Mesenchymal stem cell (in vitro differentiated cells and primary cell): ENCODE data around the gene RPTOR.
A peak's percentile ranks its signal among the peaks of the same experiment; 100 is the strongest.

Experiments
- DNase-seq: peaks from one replicate; pipeline ENCODE4 v3.0.0-alpha.2; 2013
- H2AFZ ChIP-seq: one replicate; pipeline ENCODE4 v1.6.1; 2013; ENCODE audit warnings: low read depth, mild to moderate bottlenecking, control low read depth, inconsistent platforms, low read length, moderate library complexity
- H2AK5ac ChIP-seq: 2 replicates; pipeline ENCODE4 v1.6.1; 2013; ENCODE audit warnings: low read length, moderate library complexity, mild to moderate bottlenecking, inconsistent platforms; ENCODE audit not compliant: severe bottlenecking
- H2BK120ac ChIP-seq: one replicate; pipeline ENCODE4 v1.6.1; 2013; ENCODE audit warnings: low read depth, mild to moderate bottlenecking, inconsistent platforms, low read length, moderate library complexity
- H2BK12ac ChIP-seq, 2 experiments: one replicate each; pipeline ENCODE4 v1.6.1; 2013; ENCODE audit warnings: inconsistent platforms in 2 of 2, low read length in 2 of 2, mild to moderate bottlenecking in 2 of 2, moderate library complexity in 2 of 2, control low read depth in 1 of 2
- H2BK15ac ChIP-seq: one replicate; pipeline ENCODE4 v1.6.1; 2013; ENCODE audit warnings: mild to moderate bottlenecking, low read depth, inconsistent platforms; ENCODE audit not compliant: poor library complexity, severe bottlenecking
- H2BK5ac ChIP-seq: 2 replicates; pipeline ENCODE4 v1.6.1; 2013; ENCODE audit warnings: low read depth, mild to moderate bottlenecking, low read length, control low read depth, inconsistent platforms; ENCODE audit not compliant: poor library complexity, severe bottlenecking
- H3K14ac ChIP-seq, 2 experiments: one replicate each; pipeline ENCODE4 v1.6.1; 2013; ENCODE audit warnings: inconsistent platforms in 2 of 2, low read length in 2 of 2, control low read depth in 1 of 2, mild to moderate bottlenecking in 1 of 2, moderate library complexity in 1 of 2
- H3K18ac ChIP-seq, 2 experiments: one replicate each; pipeline ENCODE4 v1.6.1; 2013; ENCODE audit warnings: inconsistent platforms in 2 of 2, low read length in 2 of 2, control low read depth in 1 of 2, low read depth in 1 of 2, mild to moderate bottlenecking in 1 of 2
- H3K23ac ChIP-seq, 2 experiments: one replicate each; pipeline ENCODE4 v1.6.1; 2013; ENCODE audit warnings: inconsistent platforms in 2 of 2, low read length in 2 of 2, mild to moderate bottlenecking in 2 of 2, moderate library complexity in 2 of 2, control low read depth in 1 of 2
- H3K27ac ChIP-seq: 2 replicates; pipeline ENCODE4 v1.5.1; 2013; ENCODE audit warnings: mild to moderate bottlenecking, moderate library complexity, low read length, control low read depth, inconsistent platforms; ENCODE audit not compliant: poor library complexity, severe bottlenecking
- H3K27me3 ChIP-seq, 2 experiments: 2 replicates each; pipeline versions ENCODE4 v1.6.1 to v1.7.0; 2013; ENCODE audit warnings: low read length in 2 of 2, mild to moderate bottlenecking in 2 of 2, moderate library complexity in 2 of 2, control low read depth in 1 of 2, inconsistent platforms in 1 of 2; ENCODE audit not compliant: control insufficient read depth in 1 of 2, insufficient read depth in 1 of 2
- H3K36me3 ChIP-seq, 2 experiments: 2 replicates each; pipeline versions ENCODE4 v1.6.1 to v1.7.0; 2013; ENCODE audit warnings: low read length in 2 of 2, control low read depth in 1 of 2, inconsistent platforms in 1 of 2, low read depth in 1 of 2, mild to moderate bottlenecking in 1 of 2; ENCODE audit not compliant: insufficient read depth in 2 of 2, control insufficient read depth in 1 of 2
- H3K4ac ChIP-seq, 2 experiments: one replicate each; pipeline ENCODE4 v1.6.1; 2013; ENCODE audit warnings: inconsistent platforms in 2 of 2, low read length in 2 of 2, mild to moderate bottlenecking in 2 of 2, moderate library complexity in 2 of 2, control low read depth in 1 of 2, low read depth in 1 of 2
- H3K4me1 ChIP-seq: 2 replicates; pipeline ENCODE4 v1.6.1; 2013; ENCODE audit warnings: low read depth, low read length, control low read depth; ENCODE audit not compliant: control insufficient read depth, insufficient read depth
- H3K4me2 ChIP-seq: 2 replicates; pipeline ENCODE4 v1.6.1; 2013; ENCODE audit warnings: low read length, mild to moderate bottlenecking, inconsistent platforms; ENCODE audit not compliant: poor library complexity, severe bottlenecking
- H3K4me3 ChIP-seq, 2 experiments: 2 replicates each; pipeline versions ENCODE4 v1.5.1 to v1.7.0; 2013; ENCODE audit warnings: low read length in 2 of 2, mild to moderate bottlenecking in 2 of 2, control low read depth in 1 of 2, low read depth in 1 of 2; ENCODE audit not compliant: insufficient read depth in 1 of 2
- H3K79me1 ChIP-seq: replicated peaks from 2 replicates; pipeline ENCODE4 v1.6.1; 2013; ENCODE audit warnings: mild to moderate bottlenecking, control low read depth, low read length, inconsistent platforms; ENCODE audit not compliant: poor library complexity, severe bottlenecking
- H3K9ac ChIP-seq: 2 replicates; pipeline ENCODE4 v1.7.0; 2013; ENCODE audit warnings: mild to moderate bottlenecking, low read length, moderate library complexity
- H3K9me3 ChIP-seq: 2 replicates; pipeline ENCODE4 v1.7.0; 2013; ENCODE audit warnings: mild to moderate bottlenecking, low read length; ENCODE audit not compliant: control insufficient read depth
- H4K8ac ChIP-seq: one replicate; pipeline ENCODE4 v1.6.1; 2013; ENCODE audit warnings: inconsistent platforms, mild to moderate bottlenecking, low read length, moderate library complexity
- H4K91ac ChIP-seq: one replicate; pipeline ENCODE4 v1.6.1; 2013; ENCODE audit warnings: mild to moderate bottlenecking, low read length, inconsistent platforms
- WGBS: methylation state at CpG from one replicate; pipeline ENCODE4 v1.1.7; 2013; ENCODE audit warnings: mixed read lengths; 5-methylcytosine and 5-hydroxymethylcytosine counted together

RPTOR gene

DNA sequence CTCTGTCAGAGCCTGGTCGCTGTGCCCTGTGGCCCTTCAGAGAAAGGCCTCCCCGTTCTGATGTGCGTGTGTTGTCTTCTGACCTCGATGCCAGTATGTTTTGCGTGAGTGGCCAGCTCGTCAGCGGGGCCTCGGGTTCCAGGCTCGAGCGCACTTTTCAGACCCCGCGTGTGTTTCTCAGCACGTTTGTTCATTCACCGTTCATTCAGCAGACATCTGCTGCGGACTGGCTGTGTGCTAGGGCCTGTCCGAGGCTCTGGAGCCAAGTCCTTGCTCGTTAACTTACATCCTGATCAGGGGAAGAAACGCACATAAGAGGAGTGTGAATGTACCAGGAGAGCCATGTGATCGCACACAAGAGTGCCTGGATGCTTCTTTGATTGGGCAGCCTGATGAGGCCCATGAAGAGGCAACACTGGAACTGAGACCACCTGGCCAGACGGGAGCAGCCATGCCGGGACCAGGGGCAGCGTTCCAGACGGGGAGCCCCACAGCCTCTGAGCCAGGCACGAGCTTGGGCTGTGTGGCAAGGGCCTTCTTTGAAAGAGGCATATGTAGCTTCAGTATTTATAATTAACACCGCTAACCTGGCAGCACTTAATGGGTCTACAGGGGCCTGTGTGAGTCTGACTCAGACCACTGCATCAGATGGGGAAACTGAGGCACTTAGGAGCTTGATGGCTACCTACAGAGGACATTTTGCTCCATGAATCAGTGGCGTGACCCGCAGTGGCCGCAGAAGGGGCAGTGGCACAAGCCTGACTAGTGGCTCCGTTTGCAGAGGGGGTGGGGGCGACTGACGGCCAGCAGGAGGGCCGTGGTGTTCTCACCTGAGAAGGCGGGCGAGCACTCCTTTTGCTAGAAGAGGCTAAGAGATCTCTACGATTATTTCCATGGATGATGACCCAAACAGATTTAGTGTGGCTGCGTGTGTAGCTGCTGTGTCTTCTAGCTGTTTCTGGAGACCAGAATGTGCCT lies 259.1 kb downstream of the RPTOR start:
- Histone ChIP-seq H3K27me3 (no peaks in the 10 kb centered on the region), H3K79me1 (peaks cover 24% of the 10 kb centered on the region), H4K91ac (no peak overlapping the region), H3K4me3 (no peak overlapping the region), H3K27ac (no peak overlapping the region), H3K36me3 (peaks cover 3 to 30% of the 10 kb centered on the region in 2 experiments), H3K18ac (no peak overlapping the region), H2BK15ac (no peak overlapping the region), H2AK5ac (no peak overlapping the region), H3K4me2 (no peak overlapping the region), H4K8ac (no peak overlapping the region), H2AFZ (no peak overlapping the region), H2BK12ac (peak overlapping the region in 1 of 2 experiments; percentile 22), H2BK120ac (no peak overlapping the region), H3K4me1 (peaks cover 19% of the 10 kb centered on the region), H3K4ac (peak overlapping the region in 1 of 2 experiments; percentile 12), H3K14ac (no peak overlapping the region), H3K23ac (no peak overlapping the region), H3K9me3 (peaks cover 18% of the 10 kb centered on the region), H2BK5ac (no peak overlapping the region), H3K9ac (no peak overlapping the region)
- 94% methylated on average over 36 of the region's 36 CpGs for WGBS
- no peak for DNase-seq

DNA sequence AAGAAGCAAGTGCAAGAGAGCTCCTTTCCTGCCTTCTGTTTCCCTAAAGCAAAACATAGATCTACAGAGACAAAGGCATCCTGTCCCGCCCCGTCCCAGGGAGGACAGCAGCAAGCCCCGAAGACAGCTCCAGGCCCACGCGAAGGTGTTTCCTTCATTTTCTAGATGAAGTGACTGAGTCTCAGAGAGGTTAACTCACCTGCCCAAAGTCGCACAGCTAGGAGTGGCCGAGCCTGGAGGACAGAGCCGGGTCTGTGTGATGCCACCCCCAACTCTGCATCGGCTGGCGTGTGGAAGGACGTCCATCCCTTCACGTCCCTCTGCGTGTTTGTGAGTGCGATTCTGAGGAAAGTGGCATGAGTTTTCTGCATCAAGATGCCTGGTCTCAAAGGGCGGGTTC lies 259.8 kb downstream of the RPTOR start:
- no peak overlapping the region for H3K14ac ChIP-seq
- no peak overlapping the region for H2AK5ac ChIP-seq
- H4K91ac ChIP-seq, result no peak overlapping the region
- peak overlapping the region in 1 of 2 experiments; percentile 23 for H2BK12ac ChIP-seq
- peaks cover 19% of the 10 kb centered on the region for H3K4me1 ChIP-seq
- no peak overlapping the region for H3K4me3 ChIP-seq
- H2AFZ ChIP-seq, result no peak overlapping the region
- no peaks in the 10 kb centered on the region for H3K27me3 ChIP-seq
- no peak overlapping the region for H3K9ac ChIP-seq
- no peak for DNase-seq
- no peak overlapping the region for H2BK15ac ChIP-seq
- no peak overlapping the region for H4K8ac ChIP-seq
- H3K18ac ChIP-seq, result no peak overlapping the region
- H3K79me1 ChIP-seq, result peaks cover 24% of the 10 kb centered on the region
- H3K23ac ChIP-seq, result no peak overlapping the region
- H3K9me3 ChIP-seq, result peaks cover 18% of the 10 kb centered on the region
- H2BK120ac ChIP-seq, result no peak overlapping the region
- H3K4ac ChIP-seq, result no peak overlapping the region
- no peak overlapping the region for H2BK5ac ChIP-seq
- no peak overlapping the region for H3K27ac ChIP-seq
- peaks cover under 1 to 29% of the 10 kb centered on the region in 2 experiments for H3K36me3 ChIP-seq
- no peak overlapping the region for H3K4me2 ChIP-seq
- whole genome bisulfite sequencing, result 95% methylated on average over 15 of the region's 15 CpGs

DNA sequence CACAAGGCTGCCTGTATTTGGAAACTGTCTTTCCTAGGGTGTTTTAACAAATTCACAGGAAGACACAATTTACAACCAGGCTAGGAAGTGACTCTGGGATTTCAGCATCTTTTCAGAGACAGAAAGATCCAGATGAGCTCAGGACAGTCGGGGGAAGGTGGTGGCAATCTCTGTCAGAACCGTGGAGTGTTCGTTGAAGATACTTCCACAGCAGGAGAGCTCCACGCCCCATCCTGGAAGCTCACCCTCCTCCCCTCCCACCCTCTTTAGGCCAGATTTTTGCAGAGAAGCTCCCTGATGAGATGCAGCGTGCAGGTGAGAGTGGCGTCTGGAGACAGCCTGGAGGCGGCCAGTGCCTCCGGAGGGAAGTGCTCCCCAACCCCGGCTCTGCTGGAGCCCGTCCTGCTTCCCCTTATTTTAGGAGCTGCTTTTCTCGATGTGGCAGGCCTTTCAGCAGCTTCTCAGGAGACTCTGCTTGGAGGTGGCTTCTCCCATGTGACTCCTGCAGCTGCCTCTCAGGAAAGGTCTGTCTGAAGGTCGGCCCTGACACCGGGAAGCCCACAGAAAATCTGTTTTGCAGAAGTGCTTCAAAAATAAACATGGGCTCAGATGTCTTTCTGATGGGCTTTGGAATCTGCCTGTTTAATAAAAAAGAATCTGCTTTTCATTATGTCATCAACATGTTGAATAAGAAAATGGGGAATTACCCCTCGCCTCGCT lies 260.6 kb downstream of the RPTOR start:
- Histone ChIP-seq H2BK12ac (peak overlapping the region in 1 of 2 experiments; percentile 23), H3K27ac (no peak overlapping the region), H2BK120ac (no peak overlapping the region), H2AK5ac (no peak overlapping the region), H3K4ac (no peak overlapping the region), H3K4me1 (peaks cover 16% of the 10 kb centered on the region), H3K18ac (peak overlapping the region in 1 of 2 experiments; percentile 34), H3K23ac (no peak overlapping the region), H2AFZ (no peak overlapping the region), H3K27me3 (no peaks in the 10 kb centered on the region), H3K9ac (no peak overlapping the region), H3K4me2 (no peak overlapping the region), H4K91ac (no peak overlapping the region), H2BK5ac (no peak overlapping the region), H2BK15ac (no peak overlapping the region), H3K36me3 (peaks cover 0 to 21% of the 10 kb centered on the region in 2 experiments), H3K14ac (peak overlapping the region in 1 of 2 experiments; percentile 38), H4K8ac (no peak overlapping the region), H3K9me3 (peaks cover 18% of the 10 kb centered on the region), H3K4me3 (no peak overlapping the region), H3K79me1 (peaks cover 22% of the 10 kb centered on the region)
- 78% methylated on average over 15 of the region's 15 CpGs for WGBS
- no peak for DNase-seq

DNA sequence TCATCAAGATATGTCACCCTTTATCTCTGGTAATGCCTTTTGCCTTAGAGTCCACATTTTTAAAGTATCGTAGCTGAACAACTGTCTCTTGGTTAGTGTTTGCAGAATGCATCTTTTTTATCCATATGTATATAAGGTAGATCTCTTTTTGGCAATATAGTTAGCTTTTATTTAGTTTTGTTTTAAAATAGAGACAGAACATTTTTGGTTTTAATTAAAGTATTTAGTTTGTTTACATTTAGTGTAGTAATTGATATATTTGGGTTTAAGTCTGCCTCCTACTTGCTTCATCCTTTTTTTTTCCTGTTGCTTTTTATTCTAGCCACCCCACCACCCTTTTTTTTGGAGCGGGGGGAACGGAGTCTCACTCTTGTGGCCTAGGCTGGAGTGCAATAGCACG lies 262.4 kb downstream of the RPTOR start:
- no peak overlapping the region for H3K18ac ChIP-seq
- no peak overlapping the region for H3K4me2 ChIP-seq
- H3K4ac ChIP-seq, result no peak overlapping the region
- no peak overlapping the region for H3K27ac ChIP-seq
- no peak for DNase-seq
- H3K14ac ChIP-seq, result no peak overlapping the region
- H4K8ac ChIP-seq, result no peak overlapping the region
- no peak overlapping the region for H3K23ac ChIP-seq
- H3K27me3 ChIP-seq, result no peaks in the 10 kb centered on the region
- no peak overlapping the region for H2BK12ac ChIP-seq
- H3K4me3 ChIP-seq, result no peak overlapping the region
- no peak overlapping the region for H2AK5ac ChIP-seq
- H2BK5ac ChIP-seq, result no peak overlapping the region
- H3K4me1 ChIP-seq, result peaks cover 6% of the 10 kb centered on the region
- H2BK15ac ChIP-seq, result no peak overlapping the region
- no peak overlapping the region for H4K91ac ChIP-seq
- H3K9ac ChIP-seq, result no peak overlapping the region
- H3K79me1 ChIP-seq, result peaks cover 19% of the 10 kb centered on the region
- H2AFZ ChIP-seq, result no peak overlapping the region
- 99% methylated on average over 4 of the region's 4 CpGs for WGBS
- peaks cover 0 to 23% of the 10 kb centered on the region in 2 experiments for H3K36me3 ChIP-seq
- H3K9me3 ChIP-seq, result peaks cover 18% of the 10 kb centered on the region
- H2BK120ac ChIP-seq, result no peak overlapping the region
